Measurements from ENCODE around the gene SYT9. TPM values are rescaled to one million over a fixed set of nuclear protein-coding genes. Genes with fewer than 3 reads are reported as not detected.
"Not testable (repeated sequence)": the region's sequence is repeated elsewhere in the genome, so short reads cannot be mapped to it uniquely, and the experiment has no call there.

The SYT9 gene
- total and polyA plus RNA-seq, 12 donors: 0.01 to 0.66 (median 0.32) TPM; not detected in 3

GRCh38 chr11:7515447-7515886 is 263.8 kb downstream of the SYT9 start:
- H3K36me3 ChIP-seq: no peaks in the 10 kb centered on the region
- WGBS, 2 donors: 95 to 100% methylated on average over 1 of the region's 1 CpG
- no peaks in the 10 kb centered on the region for H3K27me3 ChIP-seq
- ATAC-seq: no peak
- peaks cover 10 to 41% (median 37%) of the 10 kb centered on the region in 9 donors for H3K4me1 ChIP-seq
- H3K9me3 ChIP-seq: no peaks in the 10 kb centered on the region
- intact Hi-C loops (cut with DNase I): loop anchor here in 2 of 10 donors (10.0 kb wide), 2 partner anchors 59 to 169 kb away; no protein-coding TSS in a partner anchor
- DNase-seq: no peak
- TF ChIP-seq, protein P1, sequence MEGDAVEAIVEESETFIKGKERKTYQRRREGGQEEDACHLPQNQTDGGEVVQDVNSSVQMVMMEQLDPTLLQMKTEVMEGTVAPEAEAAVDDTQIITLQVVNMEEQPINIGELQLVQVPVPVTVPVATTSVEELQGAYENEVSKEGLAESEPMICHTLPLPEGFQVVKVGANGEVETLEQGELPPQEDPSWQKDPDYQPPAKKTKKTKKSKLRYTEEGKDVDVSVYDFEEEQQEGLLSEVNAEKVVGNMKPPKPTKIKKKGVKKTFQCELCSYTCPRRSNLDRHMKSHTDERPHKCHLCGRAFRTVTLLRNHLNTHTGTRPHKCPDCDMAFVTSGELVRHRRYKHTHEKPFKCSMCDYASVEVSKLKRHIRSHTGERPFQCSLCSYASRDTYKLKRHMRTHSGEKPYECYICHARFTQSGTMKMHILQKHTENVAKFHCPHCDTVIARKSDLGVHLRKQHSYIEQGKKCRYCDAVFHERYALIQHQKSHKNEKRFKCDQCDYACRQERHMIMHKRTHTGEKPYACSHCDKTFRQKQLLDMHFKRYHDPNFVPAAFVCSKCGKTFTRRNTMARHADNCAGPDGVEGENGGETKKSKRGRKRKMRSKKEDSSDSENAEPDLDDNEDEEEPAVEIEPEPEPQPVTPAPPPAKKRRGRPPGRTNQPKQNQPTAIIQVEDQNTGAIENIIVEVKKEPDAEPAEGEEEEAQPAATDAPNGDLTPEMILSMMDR (IDR thresholded peaks at IDR 0.05): no peak
- no peak overlapping the region for H3K4me3 ChIP-seq
- no peak overlapping the region for H3K27ac ChIP-seq

DNA sequence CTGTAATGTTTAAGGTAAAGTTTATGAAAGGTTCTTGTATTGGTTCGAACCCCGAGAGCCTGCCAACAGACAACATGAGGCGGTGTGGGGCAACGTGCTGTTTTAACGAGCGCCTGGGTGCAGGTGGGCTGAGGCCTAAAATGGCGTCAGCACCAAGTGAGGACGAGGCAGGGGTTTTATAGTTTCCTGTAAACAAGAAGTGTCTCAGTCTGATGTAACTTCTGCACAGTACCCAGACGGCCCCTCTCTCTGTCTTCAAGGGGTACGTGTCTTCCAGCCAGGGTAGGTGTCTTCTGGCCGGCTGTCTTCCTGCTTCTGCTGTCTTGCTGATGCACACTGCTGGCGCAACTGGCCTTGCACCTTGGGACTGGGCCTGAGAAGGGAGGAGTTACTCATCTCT is 264.8 kb downstream of the SYT9 start:
- H3K27me3 ChIP-seq: no peaks in the 10 kb centered on the region
- no peak overlapping the region for H3K4me3 ChIP-seq
- H3K27ac ChIP-seq: no peak overlapping the region
- H3K9me3 ChIP-seq: no peaks in the 10 kb centered on the region
- ATAC-seq: no peak
- intact Hi-C loops (cut with DNase I): loop anchor here in 2 of 10 donors (10.0 kb wide), 2 partner anchors 58 to 168 kb away; no protein-coding TSS in a partner anchor
- H3K4me1 ChIP-seq: peaks cover 10 to 44% (median 27%) of the 10 kb centered on the region in 9 donors
- DNase-seq: no peak
- WGBS, 2 donors: 92 to 95% methylated on average over 12 of the region's 12 CpGs
- no peaks in the 10 kb centered on the region for H3K36me3 ChIP-seq
- TF ChIP-seq, protein P1 (IDR thresholded peaks at IDR 0.05): no peak

DNA sequence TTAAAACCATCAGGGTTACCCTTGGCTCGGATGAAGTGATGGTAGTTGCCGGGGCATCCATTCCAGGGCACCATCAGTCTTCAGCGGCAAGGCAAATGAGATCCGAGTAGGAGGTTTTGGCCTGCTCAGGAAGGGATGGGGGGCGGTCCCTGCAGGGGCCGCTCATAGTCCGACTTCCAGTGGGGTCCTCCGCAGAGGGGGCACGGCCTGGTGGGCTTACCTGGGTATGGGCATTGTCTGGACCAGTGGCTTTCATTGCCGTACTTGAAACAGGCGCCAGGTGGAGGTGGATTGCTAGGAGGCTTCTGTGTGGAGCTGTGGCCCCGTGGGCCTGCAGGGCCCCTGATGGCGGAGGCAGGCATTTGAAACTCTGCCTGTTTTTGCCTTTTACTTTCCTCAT is 266.0 kb downstream of the SYT9 start:
- DNase-seq, ATAC-seq, H3K9me3 ChIP-seq, H3K27ac ChIP-seq, H3K27me3 ChIP-seq, H3K36me3 ChIP-seq, H3K4me3 ChIP-seq: not testable (repeated sequence)
- H3K4me1 ChIP-seq: peaks cover 3 to 42% (median 14%) of the 10 kb centered on the region in 9 donors
- WGBS, 2 donors: 96 to 97% methylated on average over 13 of the region's 13 CpGs
- intact Hi-C loops (cut with DNase I): loop anchor here in 2 of 10 donors (10.0 kb wide), 2 partner anchors 57 to 167 kb away; no protein-coding TSS in a partner anchor

Small RNA genes lying within 50 kb of the gene (microRNA-seq; reads per million reads assigned to microRNA genes)
- 0 reads per million in 2 donors for gene MIR302E

Other genes starting within 250 kb of the SYT9 start
- gene ZNF214, start 231.6 kb upstream of the SYT9 start, total RNA-seq: 1 to 10 TPM in 6 of 10 donors, under 1 TPM in 4; 0.61 to 2.0 (median 1.3) TPM
- under 1 TPM; 0.22 to 0.68 TPM for gene ZNF214, start 231.6 kb upstream of the SYT9 start, polyA plus RNA-seq
- gene NLRP14, start 231.4 kb upstream of the SYT9 start, total RNA-seq: under 1 TPM in 2 of 10 donors, not detected in 8; 0.07 to 0.11 TPM
- not detected for gene NLRP14, start 231.4 kb upstream of the SYT9 start, polyA plus RNA-seq
- gene RBMXL2, start 162.9 kb upstream of the SYT9 start, total RNA-seq: not detected
- not detected for gene RBMXL2, start 162.9 kb upstream of the SYT9 start, polyA plus RNA-seq
- gene OLFML1, start 233.6 kb downstream of the SYT9 start, total RNA-seq: 1 to 10 TPM; 2.4 to 8.3 (median 5.5) TPM
- 1 to 10 TPM; 2.2 to 4.4 TPM for gene OLFML1, start 233.6 kb downstream of the SYT9 start, polyA plus RNA-seq